GM12878 (cell line): ENCODE data around the gene SNAPC4. TPM values are rescaled to one million over a fixed set of nuclear protein-coding genes. Genes with fewer than 3 reads are reported as not detected.

Source experiments
- ATAC-seq: fragments of 200-7000 bp; cut with Tn5 transposase; 3 replicates; pipeline ENCODE4 v1.9.1; 2020; ENCODE audit warnings: mild to moderate bottlenecking, moderate library complexity
- BruUV-seq: library from RNA; stranded (reverse); fragments of 400-500 nt; replicated peaks from 2 replicates; lab custom pipeline; 2021; lab: Mats Ljungman, UMichigan
- CTCF ChIA-PET: fragments of 300-600 bp; sonication (Branson Sonifier 250); formaldehyde crosslinking; extraction: SDS; loops from one replicate; lab custom pipeline; 2021; ENCODE audit warnings: inconsistent platforms; lab: Yijun Ruan, JAX
- POLR2A ChIA-PET: fragments of 350-600 bp; formaldehyde crosslinking; extraction: SDS; loops from one replicate; lab custom pipeline; 2021; ENCODE audit warnings: inconsistent platforms; lab: Charles Lee
- RAD21 ChIA-PET: fragments of 300-600 bp; sonication (Branson Sonifier 250); formaldehyde crosslinking; loops from one replicate; lab custom pipeline; 2023; ENCODE audit warnings: antibody characterized with exemption; ENCODE audit not compliant: unreplicated experiment; lab: Charles Lee
- SMC1A ChIA-PET: fragments of 300-600 bp; sonication (Branson Sonifier 250); formaldehyde crosslinking; loops from one replicate; lab custom pipeline; 2023; ENCODE audit not compliant: unreplicated experiment, uncharacterized antibody; lab: Charles Lee
- DNase-seq: peaks from one replicate; pipeline ENCODE4 v3.0.0-alpha.2; 2011; ENCODE audit warnings: low read depth, low spot score
- FAIRE-seq: peaks from 3 replicates; lab custom pipeline; 2011; peaks lifted over from hg19 to GRCh38; lab: Jason Lieb, UNC
- H2AFZ ChIP-seq: 2 replicates; pipeline ENCODE4 v1.6.0; 2011; ENCODE audit warnings: low read depth, low read length, control low read depth; ENCODE audit not compliant: control insufficient read depth
- H3K27ac ChIP-seq: 2 replicates; pipeline ENCODE4 v1.5.1; 2011; ENCODE audit warnings: control low read depth; ENCODE audit not compliant: control insufficient read depth, insufficient read depth
- H3K27me3 ChIP-seq, 2 experiments: replicated peaks in 1 of 2; 2 replicates each; pipeline versions ENCODE4 v1.6.0 to v1.6.1; 2011; ENCODE audit warnings: low read length in 1 of 2; ENCODE audit not compliant: control insufficient read depth in 2 of 2, insufficient read depth in 2 of 2
- H3K36me3 ChIP-seq, 2 experiments: 2 replicates each; pipeline ENCODE4 v1.5.1; 2011; ENCODE audit warnings: low read length in 1 of 2; ENCODE audit not compliant: control insufficient read depth in 2 of 2, insufficient read depth in 2 of 2
- H3K4me1 ChIP-seq: 2 replicates; pipeline ENCODE4 v1.6.1; 2011; ENCODE audit warnings: mild to moderate bottlenecking, low read length, moderate library complexity, mixed read lengths; ENCODE audit not compliant: control insufficient read depth, insufficient read depth
- H3K4me2 ChIP-seq: 2 replicates; pipeline ENCODE4 v1.6.0; 2011; ENCODE audit warnings: control low read depth; ENCODE audit not compliant: control insufficient read depth, insufficient read depth
- H3K4me3 ChIP-seq: fragments of 200-600 bp; sonication (generic); 2 replicates; pipeline ENCODE4 v1.5.1; 2016
- H3K79me2 ChIP-seq: 2 replicates; pipeline ENCODE4 v1.6.0; 2011; ENCODE audit warnings: low read length; ENCODE audit not compliant: control insufficient read depth, insufficient read depth
- H3K9ac ChIP-seq: 2 replicates; pipeline ENCODE4 v1.8.0; 2011; ENCODE audit warnings: low read length, control low read depth, mixed read lengths; ENCODE audit not compliant: control insufficient read depth, insufficient read depth
- H3K9me3 ChIP-seq: replicated peaks from 3 replicates; pipeline ENCODE4 v1.5.1; 2011; ENCODE audit warnings: mild to moderate bottlenecking, low read length; ENCODE audit not compliant: control insufficient read depth, insufficient read depth
- H4K20me1 ChIP-seq: 2 replicates; pipeline ENCODE4 v1.6.0; 2011; ENCODE audit not compliant: control insufficient read depth, insufficient read depth
- ATF7 ChIP-seq: fragments of 450-650 bp; IDR thresholded peaks from 2 replicates; pipeline ENCODE4 v1.6.1; 2016; ENCODE audit warnings: low read depth, mild to moderate bottlenecking
- POU2F2 ChIP-seq: IDR thresholded peaks from 3 replicates; pipeline ENCODE4 v1.6.1; 2011; ENCODE audit warnings: low read depth, mild to moderate bottlenecking, low read length, borderline replicate concordance
- RELA ChIP-seq: fragments of 450-650 bp; IDR thresholded peaks from 2 replicates; pipeline ENCODE4 v1.8.0; 2014; ENCODE audit warnings: borderline replicate concordance; ENCODE audit not compliant: partially characterized antibody
- YY1 ChIP-seq: IDR thresholded peaks from 2 replicates; pipeline ENCODE4 v1.6.1; 2011; ENCODE audit warnings: low read depth, mild to moderate bottlenecking, low read length
- ZNF622 ChIP-seq: fragments of 450-650 bp; IDR thresholded peaks from 2 replicates; pipeline ENCODE4 v1.6.1; 2017; ENCODE audit warnings: mild to moderate bottlenecking, inconsistent platforms
- WGBS: methylation state at CpG from one replicate; pipeline ENCODE4 v1.1.6; 2016; ENCODE audit warnings: low lambda C conversion rate; ENCODE audit not compliant: insufficient replicate concordance, insufficient coverage; ENCODE audit errors: missing lambda C conversion rate; 5-methylcytosine and 5-hydroxymethylcytosine counted together
- in situ Hi-C: fragments of 300-500 bp; cut with MboI; formaldehyde crosslinking; loops from 9 replicates; pipeline ENCODE4 v1.14.3; 2018; ENCODE audit warnings: mixed read lengths
- intact Hi-C: fragments of 100-400 bp; cut with micrococcal nuclease; formaldehyde crosslinking; loops from one replicate; pipeline ENCODE4 v1.14.2; 2022; ENCODE audit not compliant: unreplicated experiment
- polyA plus RNA-seq, 11 experiments: library from polyadenylated mRNA; depleted of rRNA in 4 of 11; unstranded in 6 of 11; stranded (reverse) in 5 of 11; fragments of >200 nt; fragmentation: Nextera tagmentation in 4 of 11; fragmentation: Illumina TruSeq in 1 of 11; extraction: Ambion mirVana in 4 of 11; extraction: Trizol in 1 of 11; gene quantifications; 1 replicate in 1 of 11; 2 replicates in 10 of 11; pipeline versions ENCODE4 v1.2.1 to v1.2.3, GENCODE V29; 2011 to 2016; ENCODE audit warnings: inconsistent platforms in 2 of 11, missing spikeins in 2 of 11, low read depth in 1 of 11
- total RNA-seq, 4 experiments: library from RNA; depleted of rRNA in 3 of 4; stranded (reverse); fragments of >200 nt in 3 of 4; fragmentation: Illumina TruSeq in 1 of 4; extraction: Trizol in 1 of 4; gene quantifications; 2 replicates each; pipeline versions ENCODE4 v1.2.1 to v1.2.3, GENCODE V29; 2013 to 2021
- TF ChIP-seq, protein P1 (sequence below): IDR thresholded peaks from 2 replicates; pipeline ENCODE4 v1.6.1; 2011; ENCODE audit warnings: borderline replicate concordance, low read depth, mild to moderate bottlenecking, moderate library complexity, low read length; ENCODE audit not compliant: insufficient read depth, poor library complexity, severe bottlenecking
- TF ChIP-seq, protein P2 (sequence below): fragments of 450-650 bp; IDR thresholded peaks from 2 replicates; pipeline ENCODE4 v1.6.1; 2016; ENCODE audit warnings: mild to moderate bottlenecking
- TF ChIP-seq, protein P3 (sequence below): IDR thresholded peaks from 2 replicates; pipeline ENCODE4 v1.6.1; 2011; ENCODE audit warnings: low read depth, low read length, improper control_type of control experiment, borderline replicate concordance
- TF ChIP-seq, protein P4 (sequence below): fragments of 450-650 bp; IDR thresholded peaks from 2 replicates; pipeline ENCODE4 v1.6.1; 2017; ENCODE audit warnings: borderline replicate concordance

The SNAPC4 gene
- total and polyA plus RNA-seq, 10 of the 15 experiments (the other 5 are each of a cell fraction or from before 2014, with no cell fraction given), result 0.42 to 19.8 (median 7.0) TPM

DNA sequence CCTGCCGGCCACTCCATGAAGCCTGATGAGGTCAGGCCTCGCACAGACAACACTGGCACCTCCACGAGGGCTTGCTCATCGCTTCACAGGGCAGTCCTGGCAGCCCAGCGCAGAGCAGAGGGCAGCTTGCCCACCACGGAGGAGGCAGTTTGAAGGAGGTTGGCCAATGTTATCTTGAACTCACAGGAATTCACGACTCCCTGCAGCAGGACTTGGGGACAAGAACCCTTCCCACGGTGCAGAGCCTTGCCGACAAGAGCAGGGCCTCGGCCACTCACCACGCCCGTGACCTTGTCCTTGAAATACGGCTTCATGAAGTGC lies 5.0 kb downstream of the SNAPC4 start:
- in situ Hi-C loops (loop anchor here (5.0 kb wide), 1 partner anchor 58 kb away; no protein-coding TSS in a partner anchor), intact Hi-C loops (no loop called here)
- H4K20me1 ChIP-seq, result no peaks in the 10 kb centered on the region
- H2AFZ ChIP-seq, result no peak overlapping the region
- 96% methylated on average over 13 of the region's 13 CpGs for WGBS
- no peaks in the 10 kb centered on the region for H3K9me3 ChIP-seq
- ChIA-PET SMC1A (no interaction called here), CTCF (no interaction called here), POLR2A (no interaction called here), RAD21 (no interaction called here)
- H3K27me3 ChIP-seq, result no peaks in the 10 kb centered on the region
- no peak overlapping the region for H3K4me3 ChIP-seq
- H3K79me2 ChIP-seq, result peaks cover 23% of the 10 kb centered on the region
- ATAC-seq, result no peak
- DNase-seq, result no peak
- H3K27ac ChIP-seq, result no peak overlapping the region
- no TSS peak for BruUV-seq
- no peak overlapping the region for H3K4me2 ChIP-seq
- H3K9ac ChIP-seq, result no peak overlapping the region
- H3K36me3 ChIP-seq, result peaks cover 19 to 33% of the 10 kb centered on the region in 2 experiments
- no peak for FAIRE-seq
- TF ChIP-seq, protein P1, sequence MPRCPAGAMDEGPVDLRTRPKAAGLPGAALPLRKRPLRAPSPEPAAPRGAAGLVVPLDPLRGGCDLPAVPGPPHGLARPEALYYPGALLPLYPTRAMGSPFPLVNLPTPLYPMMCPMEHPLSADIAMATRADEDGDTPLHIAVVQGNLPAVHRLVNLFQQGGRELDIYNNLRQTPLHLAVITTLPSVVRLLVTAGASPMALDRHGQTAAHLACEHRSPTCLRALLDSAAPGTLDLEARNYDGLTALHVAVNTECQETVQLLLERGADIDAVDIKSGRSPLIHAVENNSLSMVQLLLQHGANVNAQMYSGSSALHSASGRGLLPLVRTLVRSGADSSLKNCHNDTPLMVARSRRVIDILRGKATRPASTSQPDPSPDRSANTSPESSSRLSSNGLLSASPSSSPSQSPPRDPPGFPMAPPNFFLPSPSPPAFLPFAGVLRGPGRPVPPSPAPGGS, result peak; percentile 76
- TF ChIP-seq, protein P2, sequence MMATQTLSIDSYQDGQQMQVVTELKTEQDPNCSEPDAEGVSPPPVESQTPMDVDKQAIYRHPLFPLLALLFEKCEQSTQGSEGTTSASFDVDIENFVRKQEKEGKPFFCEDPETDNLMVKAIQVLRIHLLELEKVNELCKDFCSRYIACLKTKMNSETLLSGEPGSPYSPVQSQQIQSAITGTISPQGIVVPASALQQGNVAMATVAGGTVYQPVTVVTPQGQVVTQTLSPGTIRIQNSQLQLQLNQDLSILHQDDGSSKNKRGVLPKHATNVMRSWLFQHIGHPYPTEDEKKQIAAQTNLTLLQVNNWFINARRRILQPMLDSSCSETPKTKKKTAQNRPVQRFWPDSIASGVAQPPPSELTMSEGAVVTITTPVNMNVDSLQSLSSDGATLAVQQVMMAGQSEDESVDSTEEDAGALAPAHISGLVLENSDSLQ, result no peak
- H3K4me1 ChIP-seq, result peaks cover 5% of the 10 kb centered on the region

DNA sequence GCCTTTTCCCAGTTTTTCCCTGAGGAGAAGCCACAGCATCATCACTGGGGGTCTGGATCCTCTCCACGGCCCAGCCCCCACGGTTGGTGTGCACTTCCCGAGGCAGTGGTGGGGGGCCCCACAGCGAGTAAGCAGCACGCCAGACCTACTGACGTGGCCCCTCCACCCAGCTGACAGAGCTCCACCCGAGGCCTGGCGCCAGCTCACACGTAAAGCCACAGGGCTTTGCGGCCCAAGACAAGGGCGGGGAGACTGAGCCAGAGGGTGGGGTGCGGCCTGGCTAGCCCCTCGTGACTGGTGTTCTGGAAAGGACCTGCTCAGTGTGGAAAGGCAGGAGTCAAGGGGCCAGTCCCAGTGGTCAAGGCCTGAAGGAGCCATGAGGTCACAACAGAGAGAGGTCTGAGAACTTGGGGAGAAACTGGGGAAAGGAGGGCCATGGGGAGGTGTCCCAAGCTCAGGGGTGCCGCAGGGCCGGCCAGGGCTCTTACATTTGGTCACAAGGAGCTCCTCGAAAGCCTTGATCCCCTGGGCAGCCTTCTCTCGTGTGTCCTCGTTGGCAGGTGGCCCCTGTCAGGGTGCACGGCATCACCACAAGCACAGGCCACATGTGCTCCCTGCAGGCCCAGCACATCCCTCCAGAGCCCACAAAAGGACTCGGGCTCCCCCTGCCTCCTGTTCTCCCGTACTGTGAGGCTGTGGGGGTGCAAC lies 5.5 kb downstream of the SNAPC4 start:
- SMC1A ChIA-PET, result interaction anchor here (1.1 kb wide), 1 partner anchor 9 kb away, joined by 3 read pairs; no protein-coding TSS in a partner anchor
- Histone ChIP-seq H4K20me1 (no peaks in the 10 kb centered on the region), H3K4me3 (no peak overlapping the region), H2AFZ (no peak overlapping the region), H3K4me2 (no peak overlapping the region), H3K36me3 (peaks cover 23 to 33% of the 10 kb centered on the region in 2 experiments)
- in situ Hi-C loops, result loop anchor here (5.0 kb wide), 1 partner anchor 57 kb away; no protein-coding TSS in a partner anchor
- RAD21 ChIA-PET, result no interaction called here
- no peak for DNase-seq
- CTCF ChIA-PET, result no interaction called here
- ATAC-seq, result no peak
- TF ChIP-seq RELA, result no peak
- no peak for TF ChIP-seq ATF7
- TF ChIP-seq, protein P3, sequence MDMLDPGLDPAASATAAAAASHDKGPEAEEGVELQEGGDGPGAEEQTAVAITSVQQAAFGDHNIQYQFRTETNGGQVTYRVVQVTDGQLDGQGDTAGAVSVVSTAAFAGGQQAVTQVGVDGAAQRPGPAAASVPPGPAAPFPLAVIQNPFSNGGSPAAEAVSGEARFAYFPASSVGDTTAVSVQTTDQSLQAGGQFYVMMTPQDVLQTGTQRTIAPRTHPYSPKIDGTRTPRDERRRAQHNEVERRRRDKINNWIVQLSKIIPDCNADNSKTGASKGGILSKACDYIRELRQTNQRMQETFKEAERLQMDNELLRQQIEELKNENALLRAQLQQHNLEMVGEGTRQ, result no peak
- no peak for TF ChIP-seq YY1
- no peak for TF ChIP-seq ZNF622
- TF ChIP-seq POU2F2, result no peak
- TF ChIP-seq, protein P4, sequence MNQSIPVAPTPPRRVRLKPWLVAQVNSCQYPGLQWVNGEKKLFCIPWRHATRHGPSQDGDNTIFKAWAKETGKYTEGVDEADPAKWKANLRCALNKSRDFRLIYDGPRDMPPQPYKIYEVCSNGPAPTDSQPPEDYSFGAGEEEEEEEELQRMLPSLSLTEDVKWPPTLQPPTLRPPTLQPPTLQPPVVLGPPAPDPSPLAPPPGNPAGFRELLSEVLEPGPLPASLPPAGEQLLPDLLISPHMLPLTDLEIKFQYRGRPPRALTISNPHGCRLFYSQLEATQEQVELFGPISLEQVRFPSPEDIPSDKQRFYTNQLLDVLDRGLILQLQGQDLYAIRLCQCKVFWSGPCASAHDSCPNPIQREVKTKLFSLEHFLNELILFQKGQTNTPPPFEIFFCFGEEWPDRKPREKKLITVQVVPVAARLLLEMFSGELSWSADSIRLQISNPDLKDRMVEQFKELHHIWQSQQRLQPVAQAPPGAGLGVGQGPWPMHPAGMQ, result no peak
- TF ChIP-seq, all 136 proteins: peak for 0
- no TSS peak for BruUV-seq
- no peak overlapping the region for H3K27ac ChIP-seq
- POLR2A ChIA-PET, result no interaction called here
- H3K79me2 ChIP-seq, result peaks cover 18% of the 10 kb centered on the region
- no peak for FAIRE-seq
- intact Hi-C loops, result no loop called here
- no peaks in the 10 kb centered on the region for H3K9me3 ChIP-seq
- peaks cover 5% of the 10 kb centered on the region for H3K4me1 ChIP-seq
- H3K9ac ChIP-seq, result no peak overlapping the region
- no peaks in the 10 kb centered on the region for H3K27me3 ChIP-seq
- WGBS, result 87% methylated on average over 21 of the region's 21 CpGs
